C1 segment of cervical spinal cord (tissue), 14 donors: Measurements from ENCODE around the gene RPL22L1.
"Not testable (repeated sequence)": the region's sequence is repeated elsewhere in the genome, so short reads cannot be mapped to it uniquely, and the experiment has no call there.

Experiments
- DNase-seq, 14 donors: peaks; one replicate each; lab custom pipeline; 2025; lab: John Stamatoyannopoulos, UW

RPL22L1 gene

GRCh38 chr3:170829546-170830272 lies 40.3 kb downstream of the RPL22L1 start:
- no peak for DNase-seq

- no peak for DNase-seq
These were observed 43.9 kb downstream of the RPL22L1 start for GRCh38 chr3:170826047-170826446.

- DNase-seq, result not testable (repeated sequence)
These were observed 46.4 kb downstream of the RPL22L1 start for GRCh38 chr3:170823562-170823961.

DNA sequence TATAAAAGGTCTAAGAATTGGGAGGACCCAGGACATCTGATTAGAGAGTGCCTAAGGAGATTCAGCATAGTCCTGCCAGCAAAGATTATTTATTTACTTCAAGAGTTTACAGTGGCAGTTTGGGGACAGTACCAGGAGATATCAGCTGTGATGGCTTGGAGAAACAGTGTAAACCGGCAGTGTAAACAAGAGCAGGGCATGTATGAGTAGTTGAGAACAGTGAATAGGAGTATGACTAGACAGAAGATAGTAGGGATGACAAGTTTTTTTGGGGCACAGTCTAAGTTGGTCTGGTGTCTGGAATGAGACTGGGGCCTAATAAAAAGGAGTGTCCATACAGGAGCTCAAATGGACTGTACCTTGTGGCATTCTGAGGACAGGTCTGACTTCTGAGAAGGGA lies 51.7 kb downstream of the RPL22L1 start:
- DNase-seq, result not testable (repeated sequence)

DNA sequence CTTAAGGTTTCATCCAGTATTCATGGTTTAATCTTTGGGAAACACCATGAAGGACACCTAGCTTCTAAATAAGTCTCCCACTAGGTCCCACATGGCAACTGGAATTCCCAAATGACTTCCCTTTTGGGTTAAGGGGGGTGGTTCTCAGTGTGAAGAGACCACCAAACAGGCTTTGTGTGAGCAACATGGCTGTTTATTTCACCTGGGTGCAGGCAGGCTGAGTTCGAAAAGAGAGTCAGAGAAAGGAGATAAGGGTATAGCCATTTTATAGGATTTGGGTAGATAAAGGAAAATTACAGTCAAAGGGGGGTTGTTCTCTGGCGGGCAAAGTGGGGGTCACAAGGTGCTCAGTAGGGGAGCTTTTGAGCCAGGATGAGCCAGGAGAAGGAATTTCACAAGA lies 52.5 kb downstream of the RPL22L1 start:
- not testable (repeated sequence) for DNase-seq

DNA sequence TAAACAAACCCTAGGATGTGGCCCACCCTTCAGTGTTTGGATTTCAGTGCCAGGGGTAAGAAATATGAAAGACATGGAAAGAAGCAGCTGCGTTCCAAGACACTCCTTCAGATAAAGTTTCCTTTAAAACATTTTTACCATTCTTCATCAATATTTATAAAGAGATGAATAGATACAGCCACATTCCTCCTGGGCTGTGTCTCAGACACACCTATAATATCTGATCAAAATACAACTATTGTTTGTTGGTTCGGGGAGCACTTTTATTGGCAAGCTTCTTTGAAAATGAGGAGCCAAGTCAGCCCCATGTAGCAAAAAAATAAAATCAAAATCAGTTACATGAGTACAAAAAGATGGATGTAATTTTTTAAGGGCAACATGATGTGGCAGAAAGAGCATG lies 53.2 kb downstream of the RPL22L1 start:
- no peak for DNase-seq

DNA sequence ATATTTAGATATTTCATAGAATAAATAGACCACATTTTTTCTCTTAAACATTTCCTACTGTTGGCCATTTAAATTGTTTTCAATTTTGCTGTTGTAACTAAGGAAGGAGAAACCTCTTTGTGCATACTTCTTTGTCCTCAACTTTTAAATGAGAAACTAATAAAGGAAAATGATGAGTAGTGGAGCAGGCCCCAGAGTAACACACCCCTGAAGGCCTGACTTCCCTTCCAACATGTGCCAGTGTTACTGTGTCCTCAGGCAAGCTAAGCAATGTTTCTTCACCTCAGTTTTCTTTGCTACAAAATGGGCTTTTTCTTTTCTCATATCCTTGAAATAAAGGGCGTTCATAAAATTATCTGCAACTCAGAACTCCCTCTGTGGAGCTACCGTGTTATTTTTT lies 53.7 kb downstream of the RPL22L1 start:
- no peak for DNase-seq

DNA sequence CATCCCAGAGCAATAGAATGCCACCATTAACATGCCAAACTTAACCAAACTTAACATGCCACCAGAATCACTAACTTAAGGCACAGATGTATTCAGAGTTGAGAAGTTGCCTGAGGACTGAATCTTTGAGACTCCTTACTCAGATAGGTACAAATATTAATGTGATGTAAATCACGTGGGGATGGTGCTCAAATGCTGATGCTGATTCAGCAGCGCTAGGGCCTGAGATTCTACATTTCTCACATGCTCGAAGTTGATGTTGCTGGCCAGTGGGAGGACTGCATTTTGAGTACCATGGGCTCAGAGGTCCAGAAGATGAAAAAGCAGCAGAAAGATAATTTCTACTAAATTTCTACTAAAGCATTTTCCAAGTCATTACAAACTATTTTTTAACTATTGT lies 54.1 kb downstream of the RPL22L1 start:
- DNase-seq, result no peak

- no peak for DNase-seq
These were observed 54.7 kb downstream of the RPL22L1 start for GRCh38 chr3:170815340-170815739.
